GM19240 (cell line): ENCODE measurements around the gene SLC35D2.
"Not testable (repeated sequence)": the region's sequence is repeated elsewhere in the genome, so short reads cannot be mapped to it uniquely, and the experiment has no call there.

Experiments
- DNase-seq: peaks from one replicate; pipeline ENCODE4 v3.0.0; 2011; ENCODE audit warnings: low spot score; ENCODE audit not compliant: insufficient read length

The SLC35D2 gene

DNA sequence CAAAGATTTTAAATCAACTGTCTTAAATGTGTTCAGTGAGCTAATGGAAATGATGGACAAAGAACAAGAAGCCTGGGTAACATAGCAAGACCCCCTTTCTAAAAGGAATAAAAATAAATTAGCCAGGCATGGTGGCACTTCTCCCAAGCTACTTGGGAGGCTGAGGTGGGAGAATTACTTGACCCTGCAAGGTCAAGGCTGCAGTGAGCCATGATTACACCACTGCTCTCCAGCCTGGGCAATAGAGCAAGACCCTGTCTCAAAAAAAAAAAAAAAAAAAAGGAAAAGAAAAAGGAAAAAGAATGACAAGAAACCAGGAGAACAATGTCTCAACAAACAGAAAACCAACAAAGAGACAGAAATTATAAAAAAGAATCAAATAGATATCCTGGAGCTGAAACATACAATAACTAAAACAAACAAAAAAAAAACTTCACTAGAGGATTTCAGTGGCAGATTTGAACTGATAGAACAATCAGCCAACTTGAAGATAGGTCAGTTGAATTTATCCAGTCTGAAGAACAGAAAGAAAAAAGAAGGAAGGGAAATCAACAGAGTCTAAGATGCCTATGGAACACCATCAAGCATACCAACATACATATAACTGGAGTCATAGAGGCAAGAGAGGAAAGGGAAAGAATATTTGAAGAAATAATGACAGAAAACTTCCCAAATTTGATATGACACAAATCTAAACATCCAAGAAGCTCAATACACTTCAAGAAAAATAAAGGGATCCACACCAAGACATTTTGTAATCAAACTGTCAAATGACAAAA lies 16.8 kb upstream of the SLC35D2 start:
- no peak for DNase-seq

DNA sequence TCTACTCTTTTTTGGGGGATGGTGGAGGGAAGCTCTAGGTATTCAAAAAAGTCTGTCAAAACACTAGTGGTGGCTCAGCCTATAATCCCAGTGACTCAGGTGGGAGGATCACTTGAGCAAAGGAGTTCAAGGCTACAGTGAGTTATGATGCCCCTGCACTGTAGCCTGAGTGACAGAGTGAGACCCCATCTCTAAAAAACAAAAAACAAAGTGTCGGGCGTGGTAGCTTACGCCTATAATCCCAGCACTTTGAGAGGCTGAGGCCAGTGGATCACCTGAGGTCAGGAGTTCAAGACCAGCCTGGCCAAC lies 15.8 kb upstream of the SLC35D2 start:
- DNase-seq = no peak

DNA sequence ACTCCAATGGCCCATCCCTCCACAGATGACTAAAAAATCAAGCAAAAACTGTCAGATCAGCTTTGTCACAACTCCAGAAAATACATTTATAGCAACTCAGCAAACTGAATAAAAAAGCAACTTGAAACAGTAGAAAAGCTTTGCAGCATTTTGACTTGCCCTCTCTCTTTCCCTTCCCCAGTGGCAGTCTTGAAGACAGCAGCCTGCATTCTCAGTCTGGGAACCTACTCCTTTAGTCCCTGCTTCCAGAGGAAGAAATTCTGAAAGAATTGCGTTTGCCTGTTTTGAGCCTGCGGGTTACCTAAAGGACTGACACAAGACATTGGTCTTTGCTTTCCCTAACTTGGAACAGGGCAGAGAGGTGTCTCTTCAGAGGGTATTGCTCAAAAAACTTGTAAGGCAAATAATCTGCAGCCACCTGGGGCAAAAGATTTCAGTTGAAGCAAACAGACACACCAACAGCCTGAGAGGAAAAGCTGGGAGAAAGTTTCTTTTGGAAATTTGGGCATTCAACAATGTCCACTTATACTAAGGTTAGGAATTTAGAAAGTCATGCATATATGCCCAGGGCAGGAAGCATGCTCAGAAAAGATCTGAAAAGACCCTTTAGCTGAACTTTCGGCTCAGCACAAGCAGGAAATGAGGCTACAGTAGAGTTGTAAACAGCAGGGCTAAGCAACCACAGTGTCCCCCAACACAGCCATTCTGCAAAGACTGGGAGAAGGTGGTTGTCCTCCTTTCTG lies 15.2 kb upstream of the SLC35D2 start:
- DNase-seq = no peak

- no peak for DNase-seq
Measured at GRCh38 chr9:96395964-96396363, 12.5 kb upstream of the SLC35D2 start.

DNA sequence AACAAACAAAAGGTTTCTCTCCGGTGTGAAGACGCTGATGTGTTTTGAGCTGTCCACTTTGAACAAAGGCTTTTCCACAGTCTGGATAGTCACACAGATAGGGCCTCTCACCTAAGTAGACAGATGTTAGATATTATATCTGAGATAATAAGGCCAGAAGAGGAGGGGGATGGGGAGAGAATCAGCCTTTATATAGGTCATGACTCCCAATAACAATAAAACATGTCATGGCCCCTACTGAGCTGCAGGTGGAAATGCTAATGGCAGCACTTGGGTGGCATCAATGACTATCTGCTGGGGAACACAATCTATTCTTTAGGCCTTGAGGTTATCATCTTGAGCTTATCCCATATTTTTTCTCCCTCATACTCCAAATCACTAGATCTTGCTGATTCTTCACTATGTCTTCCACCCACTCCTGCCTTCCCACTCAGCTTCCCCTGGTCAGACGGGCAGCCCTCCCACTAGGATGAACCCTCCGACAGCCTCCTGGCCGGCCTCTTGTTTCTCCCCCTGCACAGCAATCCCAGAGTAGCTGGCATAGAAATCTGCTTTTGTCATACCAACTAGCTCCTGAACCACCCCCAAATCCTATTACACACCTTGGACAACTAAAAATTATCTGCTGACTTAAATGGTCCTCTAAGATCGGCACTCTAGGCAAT lies 11.5 kb upstream of the SLC35D2 start:
- no peak for DNase-seq

DNA sequence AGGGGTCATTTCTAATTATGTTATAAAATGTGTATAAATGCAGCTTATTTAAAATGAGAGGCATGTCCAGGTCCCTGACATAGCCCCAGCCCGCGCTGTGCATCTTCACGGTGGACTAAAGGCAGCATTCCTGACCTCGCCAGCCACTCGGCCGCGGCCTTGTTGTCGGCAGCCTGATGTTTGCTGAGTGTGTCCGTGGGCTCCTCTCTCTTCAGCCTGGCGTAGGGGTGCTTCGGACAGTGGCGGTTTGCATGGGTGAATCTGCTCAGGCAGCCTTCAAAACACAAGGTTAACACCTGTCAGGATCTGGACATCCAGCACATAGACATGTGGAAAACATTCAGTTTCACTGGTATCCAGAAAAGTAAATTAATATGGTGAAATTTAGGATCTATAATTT lies 8.8 kb upstream of the SLC35D2 start:
- DNase-seq = no peak

- no peak for DNase-seq
Measured at GRCh38 chr9:96391021-96391765, 7.7 kb upstream of the SLC35D2 start.

DNA sequence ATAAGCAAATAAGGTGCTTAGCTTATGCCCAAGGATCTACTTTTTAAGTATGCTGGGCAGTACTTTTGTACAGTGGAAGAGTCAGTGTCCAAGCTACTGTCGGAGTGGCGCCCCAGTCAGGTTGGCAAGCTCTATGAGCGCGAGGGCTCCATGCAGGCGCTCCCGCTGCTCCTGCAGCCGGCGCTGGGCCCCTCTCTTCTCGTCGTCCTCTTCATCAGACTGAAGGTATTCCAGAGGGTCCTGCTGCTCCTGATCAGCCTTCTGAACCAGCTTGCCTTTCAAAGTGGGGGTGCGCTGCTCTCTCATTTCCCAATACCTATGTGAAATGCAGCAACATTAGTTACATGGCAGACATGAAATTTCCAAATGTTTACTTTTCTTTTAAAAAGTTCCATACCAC lies 4.6 kb upstream of the SLC35D2 start:
- DNase-seq = no peak

GRCh38 chr9:96386157-96386556 lies 2.6 kb upstream of the SLC35D2 start:
- no peak for DNase-seq

DNA sequence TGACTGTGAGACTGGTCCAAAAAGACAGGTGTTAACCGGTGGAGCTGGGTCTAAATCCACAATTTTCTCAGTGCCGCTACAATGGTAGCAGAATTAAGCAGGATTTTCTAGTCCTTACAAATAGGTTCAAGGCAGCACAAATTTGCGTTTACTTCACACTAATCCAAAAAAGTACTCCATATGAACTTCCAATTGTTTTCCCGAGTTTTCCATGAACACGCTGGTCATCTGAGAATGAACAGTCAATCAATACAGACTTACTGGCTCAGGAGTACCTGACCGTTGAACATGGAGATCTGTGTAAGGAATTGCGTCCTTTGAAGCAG lies 709 bp downstream of the SLC35D2 start:
- no peak for DNase-seq

GRCh38 chr9:96382175-96382574 lies 1.3 kb downstream of the SLC35D2 start:
- DNase-seq = no peak

DNA sequence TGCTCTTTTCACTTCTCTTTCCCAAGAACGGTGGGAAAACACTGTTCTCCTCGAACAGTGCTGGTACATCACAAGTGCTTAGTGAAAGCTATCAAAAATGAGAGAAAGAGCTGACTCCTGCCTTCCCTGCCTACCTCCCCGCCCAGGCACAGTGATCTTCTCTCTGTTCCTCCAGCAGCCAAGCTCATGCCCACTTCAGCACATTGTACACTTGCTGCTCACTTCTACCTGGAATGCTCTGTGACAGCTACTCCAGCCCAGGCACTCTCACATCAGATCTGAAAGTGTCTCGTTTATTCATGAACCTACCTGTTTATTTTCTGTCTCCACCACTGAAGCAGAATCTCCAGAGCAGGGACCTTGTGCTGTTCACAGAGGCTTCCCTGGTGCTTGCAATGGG lies 1.8 kb downstream of the SLC35D2 start:
- DNase-seq = no peak

DNA sequence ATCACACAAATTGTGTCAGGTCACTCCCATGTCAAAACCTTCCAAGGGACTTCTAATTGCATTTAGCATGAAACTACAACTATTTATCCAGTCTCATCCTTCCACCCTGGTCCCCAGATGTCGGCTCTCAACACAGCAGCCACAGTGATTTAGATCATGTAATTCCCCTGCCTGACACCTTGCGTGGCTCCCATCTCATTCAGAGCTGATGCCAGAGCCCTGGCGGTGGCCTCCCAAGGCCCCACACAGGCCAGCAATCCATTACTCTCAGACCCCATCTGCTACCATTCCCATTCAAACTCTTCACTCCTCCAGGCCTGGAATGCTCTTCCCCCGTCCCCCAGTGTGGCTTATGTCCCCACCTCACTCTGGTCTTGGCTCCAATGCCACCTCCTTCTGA lies 2.4 kb downstream of the SLC35D2 start:
- no peak for DNase-seq

GRCh38 chr9:96379461-96379860 lies 4.0 kb downstream of the SLC35D2 start:
- DNase-seq = no peak

- DNase-seq = no peak
Measured at GRCh38 chr9:96378187-96378586, 5.3 kb downstream of the SLC35D2 start.

GRCh38 chr9:96376891-96377874 lies 6.3 kb downstream of the SLC35D2 start:
- no peak for DNase-seq

GRCh38 chr9:96375507-96375906 lies 8.0 kb downstream of the SLC35D2 start:
- not testable (repeated sequence) for DNase-seq

DNA sequence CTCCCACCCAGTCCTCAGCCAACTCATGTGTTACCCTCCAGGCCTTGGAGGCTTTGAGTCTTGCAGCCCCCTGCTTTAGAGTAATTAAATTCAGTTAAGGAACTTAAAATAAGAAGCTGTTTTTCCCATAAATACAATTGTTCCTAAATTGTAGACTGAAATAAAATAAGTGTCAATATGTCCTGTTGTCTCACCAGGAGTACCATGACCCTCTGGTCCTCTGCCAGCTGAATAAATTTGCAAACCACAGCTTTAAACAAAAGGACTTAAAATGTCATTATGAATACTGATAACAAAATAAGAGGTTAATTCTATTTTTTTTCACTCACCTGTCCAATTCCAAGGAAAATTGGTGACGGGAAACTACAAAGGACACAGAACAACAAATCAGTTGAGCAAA lies 15.6 kb downstream of the SLC35D2 start:
- DNase-seq = no peak

DNA sequence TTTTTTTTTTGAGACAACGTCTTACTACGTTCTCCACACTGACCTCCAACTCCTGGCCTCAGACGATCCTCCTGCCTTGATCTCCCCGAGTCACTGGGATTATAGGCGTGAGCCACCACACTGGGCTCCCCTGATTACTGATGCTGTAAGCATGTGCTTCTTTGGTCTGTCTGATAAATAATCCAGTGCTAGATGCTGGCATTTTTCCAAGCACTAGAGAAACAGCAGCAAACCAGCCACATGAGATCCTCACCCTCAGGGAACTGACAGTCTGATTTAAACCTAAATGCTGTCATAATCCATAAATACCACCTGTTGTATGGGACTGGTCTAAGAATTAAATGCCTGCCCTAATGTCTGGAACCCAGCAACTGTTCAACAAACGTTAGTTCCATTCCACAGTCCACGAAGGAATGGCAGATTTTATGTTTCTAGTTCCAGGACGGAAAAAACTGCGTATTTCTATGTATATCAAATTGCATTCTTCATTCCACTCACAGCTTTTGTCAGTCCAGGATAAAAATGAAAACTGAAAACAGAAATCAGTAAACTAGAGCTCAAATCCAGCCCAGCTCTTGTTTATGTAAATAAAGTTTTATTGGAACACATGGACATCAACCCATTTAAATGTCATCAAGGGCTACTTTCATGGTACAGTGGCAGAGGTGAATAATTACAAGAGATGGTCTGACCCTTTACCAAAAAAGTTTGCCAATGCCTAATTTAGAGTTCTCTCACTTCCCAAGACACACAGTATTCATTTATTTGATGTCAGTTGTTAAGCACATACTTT lies 20.1 kb downstream of the SLC35D2 start:
- DNase-seq = no peak

GRCh38 chr9:96362119-96362518 lies 21.4 kb downstream of the SLC35D2 start:
- DNase-seq = not testable (repeated sequence)
